Hepatocyte (in vitro differentiated cells): ENCODE data around the gene TBX5. TPM values are rescaled to one million over a fixed set of nuclear protein-coding genes. Genes with fewer than 3 reads are reported as not detected.

Experiments used
- DNase-seq: peaks from one replicate; pipeline ENCODE4 v3.0.0-alpha.2; 2016; ENCODE audit warnings: low spot score
- H2AFZ ChIP-seq: fragments of 200-600 bp; sonication (generic); 2 replicates; pipeline ENCODE4 v1.6.0; 2016; ENCODE audit warnings: antibody characterized with exemption, mild to moderate bottlenecking
- H3K27ac ChIP-seq: fragments of 200-600 bp; sonication (generic); 2 replicates; pipeline ENCODE4 v1.5.1; 2016; ENCODE audit warnings: mild to moderate bottlenecking
- H3K27me3 ChIP-seq: fragments of 200-600 bp; sonication (generic); 2 replicates; pipeline ENCODE4 v1.6.1; 2016
- H3K36me3 ChIP-seq: fragments of 200-600 bp; sonication (generic); replicated peaks from 2 replicates; pipeline ENCODE4 v1.5.1; 2016; ENCODE audit warnings: low read depth; ENCODE audit not compliant: insufficient read depth
- H3K4me1 ChIP-seq: fragments of 200-600 bp; sonication (generic); 2 replicates; pipeline ENCODE4 v1.5.1; 2016; ENCODE audit warnings: mild to moderate bottlenecking, moderate library complexity; ENCODE audit not compliant: insufficient read depth
- H3K4me2 ChIP-seq: fragments of 200-600 bp; sonication (generic); 2 replicates; pipeline ENCODE4 v1.6.0; 2016
- H3K4me3 ChIP-seq: fragments of 200-600 bp; sonication (generic); 2 replicates; pipeline ENCODE4 v1.5.1; 2016; ENCODE audit warnings: mild to moderate bottlenecking
- H3K79me2 ChIP-seq: fragments of 200-600 bp; sonication (generic); 2 replicates; pipeline ENCODE4 v1.6.0; 2017; ENCODE audit warnings: mild to moderate bottlenecking
- H3K9me2 ChIP-seq: fragments of 200-600 bp; sonication (generic); replicated peaks from 2 replicates; pipeline ENCODE4 v1.6.0; 2017; ENCODE audit warnings: mild to moderate bottlenecking; ENCODE audit not compliant: insufficient read depth
- H3K9me3 ChIP-seq: fragments of 200-600 bp; sonication (generic); 2 replicates; pipeline ENCODE4 v1.5.1; 2016; ENCODE audit warnings: low read depth, mild to moderate bottlenecking
- H4K20me1 ChIP-seq: fragments of 200-600 bp; sonication (generic); 2 replicates; pipeline ENCODE4 v1.6.0; 2016; ENCODE audit warnings: mild to moderate bottlenecking; ENCODE audit not compliant: insufficient read depth, poor library complexity, severe bottlenecking
- CTCF ChIP-seq: fragments of 200-600 bp; sonication (generic); IDR thresholded peaks from 2 replicates; pipeline ENCODE4 v1.5.1; 2016; ENCODE audit warnings: antibody characterized with exemption, mild to moderate bottlenecking; ENCODE audit not compliant: poor library complexity
- EZH2 ChIP-seq: fragments of 200-600 bp; sonication (generic); IDR thresholded peaks from 2 replicates; pipeline ENCODE4 v1.6.1; 2016; ENCODE audit warnings: antibody characterized with exemption, mild to moderate bottlenecking, borderline replicate concordance
- EZH2phosphoT487 ChIP-seq: fragments of 200-600 bp; sonication (generic); IDR thresholded peaks from one replicate; pipeline ENCODE4 v1.6.1; 2018; ENCODE audit warnings: antibody characterized with exemption, mild to moderate bottlenecking, low read depth, moderate library complexity; ENCODE audit not compliant: unreplicated experiment, severe bottlenecking
- WGBS: methylation state at CpG from one replicate; pipeline ENCODE4 v1.1.6; 2016; ENCODE audit warnings: low lambda C conversion rate; ENCODE audit errors: missing lambda C conversion rate; 5-methylcytosine and 5-hydroxymethylcytosine counted together
- polyA plus RNA-seq: library from polyadenylated mRNA; unstranded; fragments of >200 nt; fragmentation: Nextera tagmentation; extraction: Ambion mirVana; gene quantifications from 2 replicates; pipeline ENCODE4 v1.2.1, GENCODE V29; 2016
- total RNA-seq: library from RNA; depleted of rRNA; stranded (reverse); fragments of >200 nt; gene quantifications from 2 replicates; pipeline ENCODE4 v1.2.3, GENCODE V29; 2014

The TBX5 gene
- total and polyA plus RNA-seq, 2 experiments from 2014 or later: 10.8 to 12.3 TPM

- Histone ChIP-seq H3K4me3 (peak overlapping the region; percentile 55), H3K4me2 (peak overlapping the region; percentile 86), H3K36me3 (no peaks in the 10 kb centered on the region), H3K27me3 (peaks cover 98% of the 10 kb centered on the region), H3K27ac (peak overlapping the region; percentile 93), H3K9me2 (no peaks in the 10 kb centered on the region), H3K79me2 (peaks cover 84% of the 10 kb centered on the region), H4K20me1 (no peaks in the 10 kb centered on the region), H3K4me1 (peaks cover 5% of the 10 kb centered on the region), H2AFZ (peak overlapping the region; percentile 76), H3K9me3 (no peaks in the 10 kb centered on the region)
- no peak for DNase-seq
- WGBS: 4% methylated on average over 68 of the region's 71 CpGs
- TF ChIP-seq CTCF (no peak), EZH2phosphoT487 (peak; percentile 79), EZH2 (peak; percentile 95)
These were observed 3.2 kb upstream of the TBX5 start for GRCh38 chr12:114408886-114409851.

GRCh38 chr12:114408471-114408885 lies 2.5 kb upstream of the TBX5 start:
- no peaks in the 10 kb centered on the region for H3K36me3 ChIP-seq
- H3K4me3 ChIP-seq: peak overlapping the region; percentile 55
- peaks cover 98% of the 10 kb centered on the region for H3K27me3 ChIP-seq
- no peaks in the 10 kb centered on the region for H3K9me3 ChIP-seq
- no peak for DNase-seq
- peak overlapping the region; percentile 86 for H3K4me2 ChIP-seq
- peaks cover 86% of the 10 kb centered on the region for H3K79me2 ChIP-seq
- no peaks in the 10 kb centered on the region for H3K9me2 ChIP-seq
- H3K4me1 ChIP-seq: no peaks in the 10 kb centered on the region
- 8% methylated on average over 20 of the region's 21 CpGs for WGBS
- peak overlapping the region; percentile 93 for H3K27ac ChIP-seq
- no peak overlapping the region for H2AFZ ChIP-seq
- TF ChIP-seq CTCF: no peak
- TF ChIP-seq EZH2phosphoT487: peak; percentile 4
- no peaks in the 10 kb centered on the region for H4K20me1 ChIP-seq

GRCh38 chr12:114407842-114408411 lies 2.0 kb upstream of the TBX5 start:
- Histone ChIP-seq H3K9me3 (no peaks in the 10 kb centered on the region), H2AFZ (no peak overlapping the region), H4K20me1 (no peaks in the 10 kb centered on the region), H3K27ac (peak overlapping the region; percentile 93), H3K36me3 (no peaks in the 10 kb centered on the region), H3K9me2 (no peaks in the 10 kb centered on the region), H3K4me2 (peak overlapping the region; percentile 86), H3K79me2 (peaks cover 86% of the 10 kb centered on the region), H3K27me3 (peaks cover 98% of the 10 kb centered on the region), H3K4me1 (no peaks in the 10 kb centered on the region), H3K4me3 (peak overlapping the region; percentile 55)
- WGBS: 6% methylated on average over 31 of the region's 31 CpGs
- TF ChIP-seq CTCF (no peak), EZH2 (peak; percentile 92), EZH2phosphoT487 (peak; percentile 57)
- DNase-seq: peak; percentile 35
